ENCODE results near the gene NEK4. TPM values are rescaled to one million over a fixed set of nuclear protein-coding genes. Genes with fewer than 3 reads are reported as not detected.

The NEK4 gene
- total and polyA plus RNA-seq, 2 of the 13 experiments (the other 11 are each of a cell fraction or from before 2014, with no cell fraction given): 16.5 to 38.0 TPM

DNA sequence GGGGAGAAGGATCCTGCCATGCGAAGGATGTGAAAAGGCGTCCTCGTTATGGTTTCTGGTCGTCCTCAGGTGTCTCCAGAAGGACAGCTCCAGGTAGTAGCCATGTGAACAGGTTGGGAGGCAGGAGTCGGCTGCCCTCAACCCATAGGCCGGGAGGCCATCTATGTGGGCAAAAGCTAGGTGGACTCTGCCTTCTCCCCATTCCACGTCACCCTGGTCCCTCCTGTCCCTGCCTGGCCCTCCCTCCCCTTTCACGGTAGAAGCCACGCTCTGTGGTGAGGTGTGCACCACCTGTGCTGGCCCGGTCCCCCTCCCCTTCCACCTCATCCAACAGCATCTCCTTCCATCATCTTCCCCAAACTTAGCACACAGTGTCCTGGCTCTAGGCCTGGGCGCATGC is 40.2 kb upstream of the NEK4 start:
- Histone ChIP-seq H3K9ac (ENCODE audit: insufficient read depth, low read depth, low read length) (no peak overlapping the region), H2AFZ (ENCODE audit: low read length) (no peak overlapping the region), H3K4me1 (ENCODE audit: insufficient read depth, low read length) (peaks cover 61% of the 10 kb centered on the region), H3K27me3 (ENCODE audit: control insufficient read depth in 1 of 2, insufficient read depth in 2 of 2, low read length in 2 of 2) (no peaks in the 10 kb centered on the region), H3K36me3 (replicated peaks in 1 of 2; ENCODE audit: control insufficient read depth in 1 of 2, insufficient read depth in 2 of 2, low read length in 2 of 2) (peaks cover 3 to 4% of the 10 kb centered on the region in 2 experiments; a peak in 2 of 5 replicates), H3K27ac (ENCODE audit: extremely low read length, insufficient read depth, low read length) (no peak overlapping the region), H3K4me3 (replicated peaks in 1 of 3; ENCODE audit: insufficient read depth in 1 of 3, low read depth in 2 of 3, low read length in 3 of 3) (no peak overlapping the region), H4K20me1 (ENCODE audit: insufficient read depth, low read length) (no peaks in the 10 kb centered on the region), H3K4me2 (ENCODE audit: low read depth, low read length) (peak overlapping the region; percentile 51; the same call in 1 of the 2 replicates), H3K9me3 (ENCODE audit: low read length) (no peaks in the 10 kb centered on the region), H3K79me2 (ENCODE audit: insufficient read depth, low read length) (no peaks in the 10 kb centered on the region)
- ATAC-seq: peak; percentile 8
- ChIA-PET POLR2A (interaction anchor here (1.2 to 4.4 kb wide), 9 partner anchors 12 to 106 kb away, joined by 3 to 18 read pairs (median 7); partner anchors contain the start of genes GLT8D1, ITIH3, NEK4 and SPCS1), CTCF (ENCODE audit: low intra/inter-chr PET ratio, low total read pairs) (no interaction called here)
- TF ChIP-seq, protein P1, sequence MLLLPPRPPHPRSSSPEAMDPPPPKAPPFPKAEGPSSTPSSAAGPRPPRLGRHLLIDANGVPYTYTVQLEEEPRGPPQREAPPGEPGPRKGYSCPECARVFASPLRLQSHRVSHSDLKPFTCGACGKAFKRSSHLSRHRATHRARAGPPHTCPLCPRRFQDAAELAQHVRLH (CRISPR knock-in tag; IDR thresholded peaks at IDR 0.05; ENCODE audit: borderline replicate concordance, low read depth): 0 out of 2 replicates have a peak, but pooled peaks have one; percentile 3
- TF ChIP-seq BRCA1 (CRISPR knock-in tag; IDR thresholded peaks at IDR 0.05): no peak
- TF ChIP-seq SMYD3 (CRISPR knock-in tag; IDR thresholded peaks at IDR 0.05): no peak
- TF ChIP-seq, protein P2, sequence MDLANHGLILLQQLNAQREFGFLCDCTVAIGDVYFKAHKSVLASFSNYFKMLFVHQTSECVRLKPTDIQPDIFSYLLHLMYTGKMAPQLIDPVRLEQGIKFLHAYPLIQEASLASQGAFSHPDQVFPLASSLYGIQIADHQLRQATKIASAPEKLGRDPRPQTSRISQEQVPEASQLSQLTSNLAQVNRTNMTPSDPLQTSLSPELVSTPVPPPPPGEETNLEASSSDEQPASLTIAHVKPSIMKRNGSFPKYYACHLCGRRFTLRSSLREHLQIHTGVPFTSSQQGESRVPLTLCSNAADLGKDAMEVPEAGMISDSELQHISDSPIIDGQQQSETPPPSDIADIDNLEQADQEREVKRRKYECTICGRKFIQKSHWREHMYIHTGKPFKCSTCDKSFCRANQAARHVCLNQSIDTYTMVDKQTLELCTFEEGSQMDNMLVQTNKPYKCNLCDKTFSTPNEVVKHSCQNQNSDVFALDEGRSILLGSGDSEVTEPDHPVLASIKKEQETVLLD (CRISPR knock-in tag; IDR thresholded peaks at IDR 0.05; ENCODE audit: low read depth): no peak
- TF ChIP-seq, protein P3, sequence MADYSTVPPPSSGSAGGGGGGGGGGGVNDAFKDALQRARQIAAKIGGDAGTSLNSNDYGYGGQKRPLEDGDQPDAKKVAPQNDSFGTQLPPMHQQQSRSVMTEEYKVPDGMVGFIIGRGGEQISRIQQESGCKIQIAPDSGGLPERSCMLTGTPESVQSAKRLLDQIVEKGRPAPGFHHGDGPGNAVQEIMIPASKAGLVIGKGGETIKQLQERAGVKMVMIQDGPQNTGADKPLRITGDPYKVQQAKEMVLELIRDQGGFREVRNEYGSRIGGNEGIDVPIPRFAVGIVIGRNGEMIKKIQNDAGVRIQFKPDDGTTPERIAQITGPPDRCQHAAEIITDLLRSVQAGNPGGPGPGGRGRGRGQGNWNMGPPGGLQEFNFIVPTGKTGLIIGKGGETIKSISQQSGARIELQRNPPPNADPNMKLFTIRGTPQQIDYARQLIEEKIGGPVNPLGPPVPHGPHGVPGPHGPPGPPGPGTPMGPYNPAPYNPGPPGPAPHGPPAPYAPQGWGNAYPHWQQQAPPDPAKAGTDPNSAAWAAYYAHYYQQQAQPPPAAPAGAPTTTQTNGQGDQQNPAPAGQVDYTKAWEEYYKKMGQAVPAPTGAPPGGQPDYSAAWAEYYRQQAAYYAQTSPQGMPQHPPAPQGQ (CRISPR knock-in tag; IDR thresholded peaks at IDR 0.05; ENCODE audit: borderline replicate concordance): no peak
- TF ChIP-seq ZNF713 (CRISPR knock-in tag; IDR thresholded peaks at IDR 0.05): no peak
- no peak for TF ChIP-seq TAF15 (IDR thresholded peaks at IDR 0.05; ENCODE audit: low read depth, low read length, poor library complexity, severe bottlenecking)
- TF ChIP-seq TRIM24 (CRISPR knock-in tag; IDR thresholded peaks at IDR 0.05): no peak
- TF ChIP-seq ZNF749 (CRISPR knock-in tag; IDR thresholded peaks at IDR 0.05; ENCODE audit: borderline replicate concordance): no peak
- no peak for TF ChIP-seq JARID2 (CRISPR knock-in tag; IDR thresholded peaks at IDR 0.05; ENCODE audit: insufficient replicate concordance)
- TF ChIP-seq ZBTB7A (CRISPR knock-in tag; IDR thresholded peaks at IDR 0.05): 0 out of 2 replicates have a peak, but pooled peaks have one; percentile 16
- BruUV-seq (replicated peaks): no TSS peak
- no peak for DNase-seq (ENCODE audit: low spot score)
- 64% methylated on average over 11 of the region's 11 CpGs for WGBS (ENCODE audit: low lambda C conversion rate)
- in situ Hi-C loops (cut with HindIII; ENCODE audit: extremely low pct_ligation_motif_present, low pct_unique_long_range_greater_than_20kb): no loop called here
- intact Hi-C loops (cut with micrococcal nuclease; ENCODE audit: unreplicated experiment): no loop called here
- no peak for FAIRE-seq

Data from HepG2 (cell line).